GM18498 (cell line): ENCODE measurements around the gene GRIA1.
A peak's percentile ranks its signal among the peaks of the same experiment; 100 is the strongest.

ENCODE experiments used
- ATAC-seq: cut with Tn5 transposase; IDR thresholded peaks from one replicate; pipeline ENCODE4 v1.9.1; 2021; ENCODE audit warnings: mild to moderate bottlenecking, moderate library complexity; ENCODE audit not compliant: unreplicated experiment

The GRIA1 gene

GRCh38 chr5:153496835-153497234 lies 6.4 kb downstream of the GRIA1 start:
- ATAC-seq = peak; percentile 65

- no peak for ATAC-seq
Measured at GRCh38 chr5:153498516-153498915, 8.0 kb downstream of the GRIA1 start.

DNA sequence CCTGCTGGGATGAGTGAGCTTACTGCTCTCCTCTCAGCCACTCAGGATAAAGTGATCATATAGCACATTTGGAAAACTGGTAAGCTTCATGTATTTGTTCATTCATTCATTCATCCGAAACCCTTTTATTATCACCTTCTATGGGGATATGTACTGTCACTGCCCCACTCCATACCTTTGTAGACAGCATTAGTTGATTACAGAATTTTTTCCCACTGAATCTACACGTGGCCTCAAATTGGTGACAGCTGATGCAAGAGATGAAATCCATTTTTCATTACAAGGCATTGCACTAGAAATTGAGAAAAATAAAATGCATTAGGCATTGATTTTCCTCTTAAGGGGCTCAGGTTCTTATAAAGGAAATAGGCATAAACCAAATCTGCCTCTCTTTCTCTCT lies 9.7 kb downstream of the GRIA1 start:
- ATAC-seq = no peak

DNA sequence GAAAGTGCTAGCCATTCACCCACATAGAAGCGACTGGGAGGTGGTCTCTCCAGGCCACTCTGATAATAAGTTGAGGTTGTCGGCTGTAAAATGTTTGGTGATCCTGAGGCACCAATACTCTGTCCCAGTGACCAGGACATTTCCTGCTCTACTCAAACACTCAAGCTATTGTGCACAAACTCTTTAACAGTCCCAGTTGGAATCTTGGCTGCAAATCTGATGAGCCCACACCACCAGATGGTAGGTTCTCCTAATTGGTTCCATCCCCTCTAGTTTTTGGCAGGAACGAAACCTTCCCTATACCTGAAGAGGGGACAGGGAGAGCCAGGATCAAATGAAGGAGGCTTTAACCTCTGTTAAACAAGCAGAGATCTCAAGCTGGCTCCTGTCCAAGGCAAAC lies 14.3 kb downstream of the GRIA1 start:
- no peak for ATAC-seq

- ATAC-seq = no peak
Measured at GRCh38 chr5:153508700-153509099, 18.2 kb downstream of the GRIA1 start.

- no peak for ATAC-seq
Measured at GRCh38 chr5:153511622-153512021, 21.2 kb downstream of the GRIA1 start.

- no peak for ATAC-seq
Measured at GRCh38 chr5:153513156-153513555, 22.7 kb downstream of the GRIA1 start.

GRCh38 chr5:153515301-153515700 lies 24.8 kb downstream of the GRIA1 start:
- ATAC-seq = no peak

- ATAC-seq = no peak
Measured at GRCh38 chr5:153516504-153517240, 26.2 kb downstream of the GRIA1 start.

DNA sequence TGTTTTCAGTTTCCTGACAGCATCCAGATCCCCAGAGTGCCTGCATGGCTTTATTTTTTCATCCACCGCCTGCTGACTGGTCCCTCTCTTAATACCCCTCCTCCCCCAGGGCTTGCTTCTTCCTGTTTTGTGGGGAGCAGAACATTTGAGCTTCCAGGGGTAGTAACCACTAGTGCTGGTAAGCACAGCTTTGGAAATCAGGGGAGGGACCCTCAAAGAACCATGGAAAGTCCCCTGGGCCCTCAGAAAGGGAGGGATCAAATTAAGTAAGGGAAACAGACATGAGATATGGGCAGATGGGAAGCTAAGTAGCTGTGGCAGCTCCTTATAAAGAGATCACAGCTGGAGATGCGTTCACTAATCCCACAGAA lies 26.8 kb downstream of the GRIA1 start:
- no peak for ATAC-seq

DNA sequence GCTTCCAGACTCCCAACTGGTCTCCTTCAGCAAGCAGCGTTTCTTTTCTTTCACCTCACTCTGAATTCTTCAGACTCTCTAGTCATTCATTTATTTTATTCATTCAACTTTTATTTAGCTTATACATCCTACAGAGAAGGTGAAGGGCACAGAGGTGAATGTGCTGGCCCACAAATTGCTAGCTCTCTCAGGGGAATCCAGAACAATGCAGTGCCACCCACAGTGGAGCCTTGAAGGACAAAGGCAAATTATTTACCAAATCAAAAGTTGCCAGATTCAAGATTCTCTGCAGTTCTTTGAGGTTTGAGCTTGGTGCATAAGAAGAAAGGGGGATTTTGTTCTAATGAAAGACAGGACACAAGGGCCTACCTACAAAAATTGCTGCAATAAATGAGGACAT lies 29.7 kb downstream of the GRIA1 start:
- ATAC-seq = no peak

DNA sequence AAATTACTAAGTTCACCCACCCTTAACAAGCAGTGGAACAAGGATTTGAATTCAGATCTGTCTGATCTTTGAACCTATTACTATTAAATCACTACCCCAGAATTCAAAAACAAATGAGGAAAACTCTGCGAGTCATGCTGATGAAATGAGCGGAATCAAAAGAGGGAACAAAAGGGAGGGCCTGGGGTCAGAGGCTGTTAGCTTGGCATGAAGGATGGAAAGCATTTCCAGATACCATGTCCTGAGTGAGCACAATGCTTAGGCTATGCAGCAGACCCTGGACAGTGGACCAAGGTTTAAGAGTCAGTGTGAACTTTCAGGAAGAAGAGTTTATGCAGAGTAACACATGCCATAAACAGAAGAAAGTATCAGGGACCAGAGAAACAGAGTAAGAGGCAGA lies 30.5 kb downstream of the GRIA1 start:
- ATAC-seq = no peak

DNA sequence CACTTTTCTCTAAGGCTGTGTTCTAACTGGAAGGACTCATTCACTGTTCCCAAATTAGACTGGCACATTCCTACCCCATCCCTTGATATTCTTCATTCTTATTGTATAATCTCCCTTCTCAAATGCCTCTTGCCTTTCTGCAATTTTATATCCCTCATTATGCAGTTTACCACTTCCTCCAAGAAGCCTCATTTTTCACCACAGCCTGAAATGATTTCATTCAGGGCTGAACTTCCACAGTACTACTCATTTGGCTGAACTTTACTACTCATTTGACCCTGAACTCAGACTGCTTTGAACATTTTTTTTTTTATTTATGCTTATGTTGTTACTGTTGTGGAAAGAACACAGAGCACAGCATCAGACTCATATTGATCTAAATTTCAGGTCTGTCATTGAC lies 32.7 kb downstream of the GRIA1 start:
- ATAC-seq = no peak

DNA sequence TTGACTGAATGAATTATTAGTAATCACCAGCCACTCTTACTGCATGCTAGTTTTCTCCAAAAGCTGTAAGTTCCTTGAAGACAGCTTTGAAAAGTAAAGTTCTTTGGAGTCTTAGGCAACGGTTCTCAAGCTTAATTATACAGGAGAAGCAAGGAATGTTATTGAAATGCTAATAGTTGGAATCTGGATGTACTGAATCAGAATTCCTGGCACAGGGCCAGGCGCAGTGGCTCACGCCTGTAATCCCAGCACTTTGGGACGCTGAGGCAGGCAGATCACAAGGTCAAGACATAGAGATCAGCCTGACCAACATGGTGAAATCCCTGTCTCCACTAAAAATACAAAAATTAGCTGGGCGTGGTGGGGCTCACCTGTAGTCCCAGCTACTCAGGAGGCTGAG lies 33.4 kb downstream of the GRIA1 start:
- no peak for ATAC-seq

- no peak for ATAC-seq
Measured at GRCh38 chr5:153525536-153525935, 35.1 kb downstream of the GRIA1 start.

- no peak for ATAC-seq
Measured at GRCh38 chr5:153530357-153531143, 40.1 kb downstream of the GRIA1 start.

GRCh38 chr5:153533546-153533945 lies 43.1 kb downstream of the GRIA1 start:
- ATAC-seq = no peak

GRCh38 chr5:153534102-153534501 lies 43.6 kb downstream of the GRIA1 start:
- no peak for ATAC-seq

DNA sequence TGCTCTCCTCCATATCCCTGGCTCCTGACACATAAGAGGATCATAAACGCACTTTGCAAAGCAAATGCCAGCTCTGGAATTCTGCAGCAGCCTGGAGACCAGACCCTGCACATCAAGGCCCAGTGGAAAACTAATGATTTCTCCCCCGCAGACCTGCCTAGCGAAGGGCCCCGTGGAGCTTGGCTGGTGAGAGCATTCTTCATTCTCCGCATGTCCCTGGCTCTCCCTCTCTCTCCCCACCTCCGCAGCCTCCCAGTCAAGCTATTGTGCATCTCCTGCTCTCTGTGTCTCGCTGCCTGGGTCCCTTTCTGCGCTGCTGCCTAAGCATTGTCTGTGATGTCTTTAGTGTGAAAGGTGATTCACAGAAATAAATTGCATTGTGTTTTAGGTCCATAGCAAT lies 46.7 kb downstream of the GRIA1 start:
- ATAC-seq = no peak

DNA sequence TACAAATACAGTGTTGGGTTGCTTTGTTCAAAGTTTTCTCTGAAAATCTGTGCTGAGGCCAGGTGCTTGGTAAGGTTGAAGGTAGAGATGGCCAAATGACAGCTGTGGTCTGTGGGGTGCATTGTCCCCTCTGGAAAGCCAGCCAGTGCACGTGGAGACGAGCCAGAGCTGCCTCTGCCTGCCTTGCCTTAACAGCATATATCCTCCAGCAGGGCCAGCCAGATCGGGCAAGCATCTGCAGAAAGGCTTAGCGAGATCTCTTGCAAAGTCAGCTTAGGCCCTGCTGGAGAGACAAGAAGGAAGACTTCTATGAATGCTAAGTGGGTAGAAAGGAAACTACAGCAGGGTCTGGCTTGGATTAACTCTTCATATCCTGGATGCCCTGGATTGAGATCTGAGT lies 49.5 kb downstream of the GRIA1 start:
- no peak for ATAC-seq

- ATAC-seq = no peak
Measured at GRCh38 chr5:153542536-153542935, 52.1 kb downstream of the GRIA1 start.

DNA sequence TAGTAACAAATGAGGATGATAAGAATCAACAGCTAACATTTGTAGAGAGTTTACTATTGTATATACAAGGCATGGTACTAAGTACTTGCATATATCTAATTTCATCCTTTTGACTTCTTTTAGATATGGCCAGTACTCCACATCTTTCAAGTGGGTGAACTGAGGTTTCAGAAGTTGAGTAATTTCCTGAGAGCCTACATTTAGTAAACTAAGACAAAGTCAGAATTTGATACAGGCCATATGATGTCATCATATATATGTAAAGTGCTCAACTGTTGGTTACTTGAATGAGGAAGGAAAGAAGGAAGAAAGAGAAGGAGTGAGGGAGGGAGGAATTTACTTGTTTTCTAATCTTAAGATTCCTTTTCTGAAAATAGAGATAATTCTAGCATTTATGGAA lies 52.8 kb downstream of the GRIA1 start:
- no peak for ATAC-seq
